Fibroblast of upper back skin (primary cell): ENCODE measurements around the gene CLPX.
"Not testable (repeated sequence)": the region's sequence is repeated elsewhere in the genome, so short reads cannot be mapped to it uniquely, and the experiment has no call there.

Experiments
- DNase-seq: peaks from one replicate; pipeline ENCODE4 v3.0.0-alpha.2; 2013

CLPX gene

DNA sequence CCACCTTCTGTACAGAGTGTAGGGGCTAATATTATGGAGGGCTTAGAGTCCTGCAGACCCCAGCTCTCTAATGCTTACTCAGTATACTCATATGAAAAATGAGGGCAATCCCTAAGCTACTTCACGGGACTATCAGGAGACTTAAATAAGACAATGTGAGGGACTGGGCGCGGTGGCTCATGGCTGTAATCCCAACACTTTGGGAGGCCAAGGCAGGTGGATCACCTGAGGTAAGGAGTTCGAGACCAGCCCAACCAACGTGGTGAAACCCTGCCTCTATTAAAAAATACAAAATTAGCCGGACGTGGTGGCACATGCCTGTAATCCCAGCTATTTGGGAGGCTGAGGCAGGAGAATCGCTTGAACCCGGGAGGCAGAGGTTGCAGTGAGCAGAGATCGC, 85.3 kb downstream of the CLPX start:
- DNase-seq: not testable (repeated sequence)

GRCh38 chr15:65099336-65099735, 85.8 kb downstream of the CLPX start:
- DNase-seq: no peak
